Transverse colon (tissue), 4 donors: Measurements from ENCODE around the gene ACAT1. TPM values are rescaled to one million over a fixed set of nuclear protein-coding genes. Genes with fewer than 3 reads are reported as not detected.
"Not testable (repeated sequence)": the region's sequence is repeated elsewhere in the genome, so short reads cannot be mapped to it uniquely, and the experiment has no call there.

Experiments
- DNase-seq: peaks from one replicate; pipeline ENCODE4 v3.0.0-alpha.2; 2019
- H3K27ac ChIP-seq, 4 donors: fragments of 200-600 bp; sonication (generic); 2 replicates each; pipeline ENCODE4 v1.5.1; 2016 to 2018; ENCODE audit warnings: inconsistent platforms in 4 of 4
- H3K27me3 ChIP-seq: fragments of 200-600 bp; sonication (generic); 2 replicates; pipeline ENCODE4 v1.5.1; 2017; ENCODE audit warnings: inconsistent platforms
- H3K36me3 ChIP-seq, 4 donors: fragments of 200-600 bp; sonication (generic); 2 replicates each; pipeline ENCODE4 v1.5.1; 2017 to 2019; ENCODE audit warnings: inconsistent platforms in 4 of 4
- H3K4me1 ChIP-seq, 4 donors: fragments of 200-600 bp; sonication (generic); 2 replicates each; pipeline ENCODE4 v1.5.1; 2017 to 2020; ENCODE audit warnings: inconsistent platforms in 4 of 4
- H3K4me3 ChIP-seq, 4 donors: fragments of 200-600 bp; sonication (generic); 1 replicate in 1 of 4; 2 replicates in 3 of 4; pipeline versions ENCODE4 v1.5.1 to v1.6.1; 2017 to 2019; ENCODE audit warnings: inconsistent platforms in 4 of 4
- H3K9me3 ChIP-seq, 2 donors: fragments of 200-600 bp; sonication (generic); 2 replicates each; pipeline ENCODE4 v1.5.1; 2017 to 2019; ENCODE audit warnings: inconsistent platforms in 2 of 2
- CTCF ChIP-seq, 5 experiments: fragments of 200-600 bp in 3 of 5; fragments of 450-650 bp in 2 of 5; sonication (generic) in 3 of 5; IDR thresholded peaks; 1 replicate in 2 of 5; 2 replicates in 3 of 5; pipeline ENCODE4 v1.5.1; 2016 to 2017; ENCODE audit warnings: antibody characterized with exemption in 5 of 5, inconsistent platforms in 3 of 5, mild to moderate bottlenecking in 2 of 5, moderate library complexity in 1 of 5
- EP300 ChIP-seq: sonication (generic); formaldehyde crosslinking; IDR thresholded peaks from one replicate; pipeline ENCODE4 v1.6.1; 2017; ENCODE audit warnings: antibody characterized with exemption, low read depth
- POLR2A ChIP-seq: fragments of 450-650 bp; IDR thresholded peaks from one replicate; pipeline ENCODE4 v1.6.1; 2016; ENCODE audit warnings: antibody characterized with exemption, mild to moderate bottlenecking, moderate library complexity
- POLR2AphosphoS5 ChIP-seq, 3 donors: sonication (generic); formaldehyde crosslinking; IDR thresholded peaks; one replicate each; pipeline ENCODE4 v1.6.1; 2016; ENCODE audit warnings: antibody characterized with exemption in 3 of 3
- WGBS, 2 donors: methylation state at CpG; one replicate each; pipeline ENCODE4 v1.1.5; 2018; ENCODE audit warnings: low coverage in 1 of 2; 5-methylcytosine and 5-hydroxymethylcytosine counted together
- in situ Hi-C, 4 donors: fragments of 200-750 bp; cut with MboI; loops; one replicate each; pipeline versions ENCODE4 v1.15.0 to v1.15.1; 2017; ENCODE audit warnings: low sequenced_read_pairs in 3 of 4, low pct_ligation_motif_present in 1 of 4, low pct_unique_long_range_greater_than_20kb in 1 of 4
- intact Hi-C: fragments of 100-400 bp; cut with DNase I; formaldehyde crosslinking; loops from one replicate; pipeline ENCODE4 v1.15.1; 2023; ENCODE audit warnings: low total_unique reads
- total RNA-seq, 4 donors: library from RNA; depleted of rRNA; stranded (reverse); fragments of >200 nt; gene quantifications; one replicate each; pipeline ENCODE4 v1.1.0, GENCODE V29; 2016

Gene ACAT1
- total RNA-seq, 4 donors from 2014 or later, result 77.4 to 450 (median 242) TPM

- no peaks in the 10 kb centered on the region for H3K9me3 ChIP-seq
- H3K27ac ChIP-seq, result no peak overlapping the region
- intact Hi-C loops, result no loop called here
- peaks cover 0 to 35% (median 13%) of the 10 kb centered on the region in 4 donors for H3K36me3 ChIP-seq
- TF ChIP-seq CTCF (IDR thresholded peaks at IDR 0.05) (no peak), POLR2AphosphoS5 (IDR thresholded peaks at IDR 0.05) (no peak), EP300 (no peak), POLR2A (no peak)
- H3K27me3 ChIP-seq, result no peaks in the 10 kb centered on the region
- WGBS, 2 donors, result 74 to 80% methylated on average over 2 of the region's 2 CpGs
- no peaks in the 10 kb centered on the region for H3K4me1 ChIP-seq
- in situ Hi-C loops, result no loop called here
- no peak overlapping the region for H3K4me3 ChIP-seq
- no peak for DNase-seq
These were observed 33.2 kb downstream of the ACAT1 start for GRCh38 chr11:108154591-108154990.

GRCh38 chr11:108160970-108161566, 39.7 kb downstream of the ACAT1 start:
- no peak for DNase-seq
- Histone ChIP-seq H3K9me3 (no peaks in the 10 kb centered on the region), H3K4me3 (no peak overlapping the region), H3K27me3 (no peaks in the 10 kb centered on the region), H3K36me3 (peaks cover 0 to 50% (median 12%) of the 10 kb centered on the region in 4 donors), H3K27ac (no peak overlapping the region), H3K4me1 (peaks cover 0 to 7% (median 0%) of the 10 kb centered on the region in 4 donors)
- in situ Hi-C loops (no loop called here), intact Hi-C loops (no loop called here)
- TF ChIP-seq EP300 (no peak), POLR2A (no peak), CTCF (IDR thresholded peaks at IDR 0.05) (no peak), POLR2AphosphoS5 (IDR thresholded peaks at IDR 0.05) (no peak)
- 78 to 88% methylated on average over 5 of the region's 5 CpGs for WGBS, 2 donors

- DNase-seq, H3K4me3 ChIP-seq, intact Hi-C loops, H3K27me3 ChIP-seq, in situ Hi-C loops, H3K4me1 ChIP-seq, H3K9me3 ChIP-seq, H3K27ac ChIP-seq: not testable (repeated sequence)
- 81 to 92% methylated on average over 1 to 6 of the region's 6 CpGs for WGBS, 2 donors
- peaks cover 0 to 60% (median 17%) of the 10 kb centered on the region in 4 donors for H3K36me3 ChIP-seq
These were observed 41.5 kb downstream of the ACAT1 start for GRCh38 chr11:108162878-108163277.

DNA sequence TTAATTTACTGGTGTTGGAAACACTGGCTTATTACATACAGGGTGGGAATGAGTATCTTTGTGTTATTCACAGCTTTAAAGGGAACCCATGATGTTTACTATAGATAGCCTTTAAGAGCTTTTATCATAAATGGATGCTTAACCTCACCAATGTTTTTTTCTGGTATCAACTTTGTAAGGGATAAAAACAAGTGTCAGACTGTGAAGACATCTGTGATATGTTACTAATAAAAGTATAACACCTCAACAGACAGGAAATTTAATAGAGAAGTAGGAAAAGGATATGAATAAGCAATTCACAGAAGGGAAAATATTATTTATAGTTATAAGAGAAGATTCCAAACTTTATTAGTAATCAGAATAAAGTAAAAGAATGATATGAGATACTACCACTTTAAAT, 46.3 kb downstream of the ACAT1 start:
- in situ Hi-C loops (no loop called here), intact Hi-C loops (no loop called here)
- H3K27me3 ChIP-seq, result no peaks in the 10 kb centered on the region
- H3K4me3 ChIP-seq, result no peak overlapping the region
- H3K36me3 ChIP-seq, result peaks cover 0 to 39% (median 17%) of the 10 kb centered on the region in 4 donors
- no peak overlapping the region for H3K27ac ChIP-seq
- TF ChIP-seq EP300 (no peak), POLR2AphosphoS5 (IDR thresholded peaks at IDR 0.05) (no peak), CTCF (IDR thresholded peaks at IDR 0.05) (no peak), POLR2A (no peak)
- DNase-seq, result no peak
- H3K9me3 ChIP-seq, result no peaks in the 10 kb centered on the region
- peaks cover 0 to 7% (median 0%) of the 10 kb centered on the region in 4 donors for H3K4me1 ChIP-seq

GRCh38 chr11:108170184-108170583, 48.8 kb downstream of the ACAT1 start:
- intact Hi-C loops (no loop called here), in situ Hi-C loops (no loop called here)
- Histone ChIP-seq H3K36me3 (peaks cover 0 to 42% (median 19%) of the 10 kb centered on the region in 4 donors), H3K27ac (no peak overlapping the region), H3K27me3 (no peaks in the 10 kb centered on the region), H3K9me3 (no peaks in the 10 kb centered on the region), H3K4me3 (no peak overlapping the region), H3K4me1 (no peaks in the 10 kb centered on the region)
- 50 to 68% methylated on average over 1 to 2 of the region's 2 CpGs for WGBS, 2 donors
- no peak for TF ChIP-seq CTCF (IDR thresholded peaks at IDR 0.05)
- no peak for TF ChIP-seq POLR2A
- no peak for TF ChIP-seq EP300
- TF ChIP-seq POLR2AphosphoS5 (IDR thresholded peaks at IDR 0.05), result no peak
- no peak for DNase-seq
